ENCODE results near the gene MGAT5B.

Gene MGAT5B

DNA sequence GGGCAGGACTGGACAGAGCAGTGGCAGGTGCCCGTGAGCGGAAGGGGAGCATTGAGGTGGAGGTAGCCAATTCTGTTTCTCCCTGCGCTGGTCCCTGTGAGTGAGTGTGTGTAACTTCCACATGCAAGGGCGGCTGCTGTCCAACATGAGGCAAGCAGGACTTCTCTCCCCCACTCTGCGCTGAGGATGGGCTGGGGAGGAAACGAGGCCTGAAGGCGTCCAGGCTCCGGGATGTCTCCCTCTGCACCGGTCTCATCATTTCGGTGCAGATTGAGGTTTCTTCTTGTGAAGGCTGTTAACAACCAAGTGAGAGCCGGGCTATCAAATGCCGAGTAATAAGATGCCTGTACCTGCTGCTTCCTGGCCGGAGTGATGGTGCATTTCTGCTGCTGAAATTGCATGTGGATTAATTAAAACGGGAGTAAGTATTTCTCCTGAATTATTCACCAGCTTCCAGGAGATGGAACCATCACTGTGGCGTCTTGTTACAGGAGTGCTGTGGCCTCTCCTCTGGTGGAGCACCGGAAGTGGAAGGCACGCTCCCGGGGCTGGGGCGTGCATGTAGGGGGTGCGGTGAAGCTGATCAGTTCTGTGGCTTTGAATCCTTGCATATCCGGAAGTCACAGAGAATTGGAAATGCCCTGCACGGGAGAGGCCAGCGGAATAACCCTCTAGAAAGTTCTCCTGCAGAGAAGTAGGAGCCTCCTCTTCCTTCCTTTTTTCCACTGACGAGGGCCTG, 41.7 kb upstream of the MGAT5B start:
- Mint-ChIP-seq H3K4me3 (no peak overlapping the region), H3K9me3 (no peaks in the 10 kb centered on the region), H3K27me3 (ENCODE audit: low read depth) (peaks cover 29% of the 10 kb centered on the region), H3K36me3 (ENCODE audit: low read depth) (no peaks in the 10 kb centered on the region), H3K27ac (no peak overlapping the region), H3K4me1 (no peaks in the 10 kb centered on the region)
- TF ChIP-seq, protein P1, sequence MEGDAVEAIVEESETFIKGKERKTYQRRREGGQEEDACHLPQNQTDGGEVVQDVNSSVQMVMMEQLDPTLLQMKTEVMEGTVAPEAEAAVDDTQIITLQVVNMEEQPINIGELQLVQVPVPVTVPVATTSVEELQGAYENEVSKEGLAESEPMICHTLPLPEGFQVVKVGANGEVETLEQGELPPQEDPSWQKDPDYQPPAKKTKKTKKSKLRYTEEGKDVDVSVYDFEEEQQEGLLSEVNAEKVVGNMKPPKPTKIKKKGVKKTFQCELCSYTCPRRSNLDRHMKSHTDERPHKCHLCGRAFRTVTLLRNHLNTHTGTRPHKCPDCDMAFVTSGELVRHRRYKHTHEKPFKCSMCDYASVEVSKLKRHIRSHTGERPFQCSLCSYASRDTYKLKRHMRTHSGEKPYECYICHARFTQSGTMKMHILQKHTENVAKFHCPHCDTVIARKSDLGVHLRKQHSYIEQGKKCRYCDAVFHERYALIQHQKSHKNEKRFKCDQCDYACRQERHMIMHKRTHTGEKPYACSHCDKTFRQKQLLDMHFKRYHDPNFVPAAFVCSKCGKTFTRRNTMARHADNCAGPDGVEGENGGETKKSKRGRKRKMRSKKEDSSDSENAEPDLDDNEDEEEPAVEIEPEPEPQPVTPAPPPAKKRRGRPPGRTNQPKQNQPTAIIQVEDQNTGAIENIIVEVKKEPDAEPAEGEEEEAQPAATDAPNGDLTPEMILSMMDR (IDR thresholded peaks at IDR 0.05; ENCODE audit: unreplicated experiment in 3 of 3): no peak

DNA sequence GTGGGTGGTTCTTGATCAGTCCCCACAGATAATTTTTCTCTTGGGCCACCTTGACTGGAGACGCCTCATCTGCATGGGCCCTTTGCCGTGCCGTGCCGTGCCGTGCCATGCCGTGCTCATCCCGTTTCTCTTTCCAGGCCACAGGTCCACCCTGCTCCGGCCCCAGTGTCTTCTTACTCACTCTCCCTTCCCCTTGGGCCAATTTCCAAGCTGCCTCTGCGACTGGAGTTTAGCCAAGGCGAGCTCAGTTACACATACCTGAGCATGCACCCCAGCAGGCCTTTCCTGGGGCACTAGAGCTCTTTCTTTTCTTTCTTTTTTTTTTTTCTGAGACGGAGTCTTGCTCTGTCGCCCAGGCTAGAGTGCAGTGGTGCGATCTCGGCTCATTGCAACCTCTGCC, 40.5 kb upstream of the MGAT5B start:
- H3K9me3 Mint-ChIP-seq: no peaks in the 10 kb centered on the region
- H3K27me3 Mint-ChIP-seq (ENCODE audit: low read depth): peaks cover 35% of the 10 kb centered on the region
- H3K4me3 Mint-ChIP-seq: no peak overlapping the region
- H3K4me1 Mint-ChIP-seq: no peaks in the 10 kb centered on the region
- H3K27ac Mint-ChIP-seq: no peak overlapping the region
- no peaks in the 10 kb centered on the region for H3K36me3 Mint-ChIP-seq (ENCODE audit: low read depth)
- TF ChIP-seq, protein P1 (IDR thresholded peaks at IDR 0.05; ENCODE audit: unreplicated experiment in 3 of 3): no peak

DNA sequence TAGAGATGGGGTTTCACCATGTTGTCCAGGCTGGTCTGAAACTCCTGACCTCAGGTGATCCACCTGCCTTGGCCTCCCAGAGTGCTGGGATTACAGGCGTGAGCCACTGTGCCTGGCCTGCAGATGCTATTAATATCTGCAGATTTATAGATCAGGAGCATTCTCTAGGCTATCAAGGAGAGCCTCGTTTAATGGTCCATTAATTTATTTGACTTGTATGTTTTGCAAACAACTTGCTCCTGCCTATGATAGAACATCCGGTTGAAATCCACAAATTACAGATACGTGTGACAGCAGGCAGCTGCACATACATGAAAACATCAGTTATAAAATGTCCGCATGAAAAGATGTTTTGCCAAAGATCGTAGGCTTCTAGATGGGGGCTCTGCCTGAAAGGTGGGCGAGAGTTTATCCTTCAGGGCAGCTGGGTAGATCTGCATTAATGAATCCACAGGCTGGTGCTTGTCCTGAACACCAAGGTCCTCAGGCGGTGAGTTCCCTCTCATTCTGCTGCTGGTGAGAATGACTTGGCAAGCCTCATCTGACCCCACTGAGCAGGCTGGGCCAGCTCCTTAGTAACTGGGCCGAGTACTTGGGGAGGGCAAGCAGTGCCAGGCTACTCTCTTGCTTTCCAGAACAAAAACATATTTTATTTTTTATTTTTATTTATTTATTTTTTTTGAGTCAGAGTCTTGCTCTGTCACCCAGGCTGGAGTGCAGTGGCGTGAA, 37.1 kb upstream of the MGAT5B start:
- Mint-ChIP-seq H3K27ac (no peak overlapping the region), H3K4me3 (no peak overlapping the region), H3K4me1 (no peaks in the 10 kb centered on the region), H3K27me3 (ENCODE audit: low read depth) (peaks cover 30% of the 10 kb centered on the region), H3K9me3 (no peaks in the 10 kb centered on the region), H3K36me3 (ENCODE audit: low read depth) (no peaks in the 10 kb centered on the region)
- TF ChIP-seq, protein P1 (IDR thresholded peaks at IDR 0.05; ENCODE audit: unreplicated experiment in 3 of 3): no peak

GRCh38 chr17:76833034-76833644, 35.1 kb upstream of the MGAT5B start:
- TF ChIP-seq, protein P1 (IDR thresholded peaks at IDR 0.05; ENCODE audit: unreplicated experiment in 3 of 3): no peak
- Mint-ChIP-seq H3K27me3 (ENCODE audit: low read depth) (peaks cover 32% of the 10 kb centered on the region), H3K4me3 (no peak overlapping the region), H3K9me3 (no peaks in the 10 kb centered on the region), H3K36me3 (ENCODE audit: low read depth) (no peaks in the 10 kb centered on the region), H3K27ac (no peak overlapping the region), H3K4me1 (no peaks in the 10 kb centered on the region)

DNA sequence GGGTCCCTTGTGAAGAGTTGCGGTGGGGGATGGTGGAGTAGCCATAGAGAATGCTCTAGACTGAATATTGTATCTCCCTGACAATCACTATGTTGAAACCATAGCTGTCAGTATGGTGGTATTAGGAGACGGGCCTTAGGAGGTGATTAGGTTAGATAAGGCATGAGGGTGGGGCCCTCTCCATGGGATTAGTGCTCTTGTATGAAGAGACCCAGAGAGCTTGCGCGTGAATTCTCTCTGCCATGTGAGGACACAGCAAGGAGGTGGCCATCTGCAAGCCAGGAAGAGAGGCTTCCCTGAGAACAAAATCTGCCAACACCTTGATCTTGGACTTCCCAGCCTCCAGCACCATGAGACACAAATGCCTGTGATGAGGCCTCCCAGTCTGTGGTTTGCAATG, 34.5 kb upstream of the MGAT5B start:
- Mint-ChIP-seq H3K9me3 (no peaks in the 10 kb centered on the region), H3K4me1 (no peaks in the 10 kb centered on the region), H3K36me3 (ENCODE audit: low read depth) (no peaks in the 10 kb centered on the region), H3K27me3 (ENCODE audit: low read depth) (peaks cover 30% of the 10 kb centered on the region), H3K27ac (no peak overlapping the region), H3K4me3 (no peak overlapping the region)
- TF ChIP-seq, protein P1 (IDR thresholded peaks at IDR 0.05; ENCODE audit: unreplicated experiment in 3 of 3): no peak

Data from nephron (organoid).